ENCODE measurements around the gene HOGA1. TPM values are rescaled to one million over a fixed set of nuclear protein-coding genes. Genes with fewer than 3 reads are reported as not detected.

HOGA1 gene
- total RNA-seq = 1 to 10 TPM in 3 of 4 donors, under 1 TPM in 1; 0.80 to 6.2 (median 4.0) TPM

GRCh38 chr10:97584060-97584797, at the start of gene HOGA1:
Gene HOGA1, plus strand, starts transcription at chr10:97584389. Its CDS starts 315 bp downstream, at chr10:97584704.
- WGBS = 41% methylated on average over 5 of the region's 5 CpGs

DNA sequence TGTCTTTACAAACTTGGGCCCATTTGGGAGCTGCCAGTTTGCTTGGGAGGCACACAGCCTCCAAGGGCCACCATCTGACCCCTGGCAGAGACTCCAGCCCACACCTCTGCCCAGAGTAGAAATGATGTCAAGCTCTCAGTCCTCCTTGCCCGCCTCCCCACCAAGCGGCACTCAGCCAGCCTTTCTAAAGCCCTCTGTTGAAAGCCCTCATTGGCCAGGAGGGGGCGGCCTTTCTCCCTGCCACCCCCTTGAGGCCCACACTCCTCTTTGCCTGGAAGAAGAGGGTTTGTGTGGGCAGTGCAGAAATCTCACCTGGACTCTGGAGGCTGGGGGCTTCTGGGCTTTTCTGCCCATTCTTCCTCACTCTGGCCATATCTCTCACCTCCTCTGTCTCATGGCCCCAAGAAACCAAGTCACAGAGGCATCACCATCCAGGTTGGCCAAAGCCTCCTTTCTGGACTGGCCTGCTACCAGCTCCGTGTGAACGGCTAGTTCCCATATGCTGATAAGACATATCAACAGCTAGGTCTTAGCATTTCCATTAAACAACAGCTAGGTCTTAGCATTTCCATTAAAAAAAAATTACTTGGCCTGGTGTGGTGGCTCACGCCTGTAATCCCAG, 49.3 kb upstream of the HOGA1 start:
- H3K9me3 ChIP-seq = no peaks in the 10 kb centered on the region
- H3K36me3 ChIP-seq = no peaks in the 10 kb centered on the region
- no peaks in the 10 kb centered on the region for H3K27me3 ChIP-seq
- no peak for DNase-seq (ENCODE audit: low spot score in 2 of 2)
- WGBS = 89% methylated on average over 6 of the region's 6 CpGs
- H3K4me1 ChIP-seq = peaks cover 17% of the 10 kb centered on the region
- TF ChIP-seq POLR2AphosphoS5 (IDR thresholded peaks at IDR 0.05) = no peak
- TF ChIP-seq CTCF (IDR thresholded peaks at IDR 0.05) = peak in 1 of 2 donors; percentile 36
- TF ChIP-seq EP300 (IDR thresholded peaks at IDR 0.05) = no peak
- no peak overlapping the region for H3K27ac ChIP-seq
- H3K4me3 ChIP-seq = no peak overlapping the region

More at GRCh38 chr10:97584060-97584797, at the start of gene HOGA1:
- no peak for DNase-seq (ENCODE audit: low spot score in 2 of 2)
- Histone ChIP-seq H3K4me3 (no peak within 1 kb of the TSS), H3K27me3 (no peaks in the 10 kb centered on the region), H3K9me3 (no peaks in the 10 kb centered on the region), H3K36me3 (no peaks in the 10 kb centered on the region), H3K27ac (peak within 1 kb of the TSS; percentile 32), H3K4me1 (peaks cover 15% of the 10 kb centered on the region)
- TF ChIP-seq POLR2AphosphoS5 (IDR thresholded peaks at IDR 0.05) (no peak), POLR2A (IDR thresholded peaks at IDR 0.05) (no peak), EP300 (IDR thresholded peaks at IDR 0.05) (no peak), CTCF (IDR thresholded peaks at IDR 0.05) (no peak)

GRCh38 chr10:97537186-97537869, 46.9 kb upstream of the HOGA1 start:
- no peaks in the 10 kb centered on the region for H3K36me3 ChIP-seq
- H3K4me3 ChIP-seq = no peak overlapping the region
- no peaks in the 10 kb centered on the region for H3K9me3 ChIP-seq
- 97% methylated on average over 5 of the region's 5 CpGs for WGBS
- DNase-seq (ENCODE audit: low spot score in 2 of 2) = no peak
- H3K27ac ChIP-seq = no peak overlapping the region
- TF ChIP-seq POLR2AphosphoS5 (IDR thresholded peaks at IDR 0.05) (no peak), POLR2A (IDR thresholded peaks at IDR 0.05) (no peak), CTCF (IDR thresholded peaks at IDR 0.05) (no peak)
- peaks cover 41% of the 10 kb centered on the region for H3K4me1 ChIP-seq
- no peaks in the 10 kb centered on the region for H3K27me3 ChIP-seq

- 44% methylated on average over 4 of the region's 4 CpGs for WGBS
- H3K9me3 ChIP-seq = no peaks in the 10 kb centered on the region
- H3K27ac ChIP-seq = peak overlapping the region; percentile 61
- no peak overlapping the region for H3K4me3 ChIP-seq
- no peak for DNase-seq (ENCODE audit: low spot score in 2 of 2)
- TF ChIP-seq POLR2A (IDR thresholded peaks at IDR 0.05) (no peak), POLR2AphosphoS5 (IDR thresholded peaks at IDR 0.05) (no peak), CTCF (IDR thresholded peaks at IDR 0.05) (no peak), EP300 (IDR thresholded peaks at IDR 0.05) (no peak)
- H3K27me3 ChIP-seq = no peaks in the 10 kb centered on the region
- no peaks in the 10 kb centered on the region for H3K36me3 ChIP-seq
- H3K4me1 ChIP-seq = peaks cover 52% of the 10 kb centered on the region
These were observed 45.8 kb upstream of the HOGA1 start for GRCh38 chr10:97538411-97538810.

- no peaks in the 10 kb centered on the region for H3K9me3 ChIP-seq
- no peak for DNase-seq (ENCODE audit: low spot score in 2 of 2)
- no peaks in the 10 kb centered on the region for H3K27me3 ChIP-seq
- H3K4me3 ChIP-seq = no peak overlapping the region
- H3K36me3 ChIP-seq = no peaks in the 10 kb centered on the region
- WGBS = 73% methylated on average over 3 of the region's 4 CpGs
- H3K4me1 ChIP-seq = peaks cover 57% of the 10 kb centered on the region
- peak overlapping the region; percentile 97 for H3K27ac ChIP-seq
- TF ChIP-seq POLR2AphosphoS5 (IDR thresholded peaks at IDR 0.05) (peak in 1 of 3 donors; percentile 49), CTCF (IDR thresholded peaks at IDR 0.05) (no peak)
These were observed 45.4 kb upstream of the HOGA1 start for GRCh38 chr10:97538839-97539238.
